ENCODE measurements around the gene EYA2. TPM values are rescaled to one million over a fixed set of nuclear protein-coding genes. Genes with fewer than 3 reads are reported as not detected.

EYA2 gene
- total RNA-seq, 1 experiment from 2014 or later: 0.33 TPM

DNA sequence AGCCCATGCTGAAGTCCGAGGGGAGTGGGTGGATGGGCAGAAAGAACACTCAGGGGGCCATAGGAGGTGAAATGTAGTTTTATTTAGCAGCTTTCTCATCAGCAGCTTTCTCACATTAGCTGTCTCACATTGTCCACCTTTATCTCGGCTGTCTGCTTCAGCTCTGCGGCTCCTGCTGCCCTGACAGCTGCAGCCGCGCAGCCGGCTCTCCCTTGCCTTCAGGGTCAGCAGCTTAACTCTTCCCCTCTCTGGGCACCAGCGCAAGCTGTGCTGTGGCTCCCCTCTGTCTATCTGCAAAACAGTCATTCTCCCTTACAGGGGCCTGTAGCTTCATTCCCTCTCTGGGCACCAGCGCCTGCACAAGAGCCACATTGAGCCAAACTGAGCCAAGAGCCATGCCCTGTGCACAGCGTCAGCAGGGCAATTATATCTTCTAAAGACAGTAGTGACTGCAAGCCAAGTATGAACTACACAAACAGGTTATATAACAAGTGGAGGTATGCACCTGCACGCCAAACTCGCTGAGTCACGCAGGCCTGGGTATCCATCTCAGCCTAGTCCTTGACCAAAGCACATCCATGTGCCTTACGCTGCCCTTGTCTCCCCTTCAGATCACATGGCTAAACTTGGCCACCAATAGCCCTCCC, 198.8 kb downstream of the EYA2 start:
- CTCF ChIA-PET: no interaction called here
- no peaks in the 10 kb centered on the region for H3K9me2 ChIP-seq (replicated peaks; ENCODE audit: low read length)
- no peak overlapping the region for H2AFZ ChIP-seq (ENCODE audit: low read length)
- H3K9ac ChIP-seq (ENCODE audit: low read length): no peak overlapping the region
- intact Hi-C loops (cut with micrococcal nuclease): no loop called here
- H3K79me2 ChIP-seq (ENCODE audit: low read length): no peaks in the 10 kb centered on the region
- TF ChIP-seq EZH2phosphoT487 (IDR thresholded peaks at IDR 0.05; ENCODE audit: borderline replicate concordance, low read length): no peak
- TF ChIP-seq CTCF (conservative IDR thresholded peaks at IDR 0.05; ENCODE audit: low read depth, low read length): no peak
- no peak for TF ChIP-seq EZH2 (IDR thresholded peaks at IDR 0.05; ENCODE audit: low read length, unreplicated experiment)
- no peaks in the 10 kb centered on the region for H3K4me1 ChIP-seq (ENCODE audit: insufficient read depth, low read length)
- peaks cover 6% of the 10 kb centered on the region; the same call in 1 of the 2 replicates for H3K9me3 ChIP-seq (ENCODE audit: low read length)
- H3K27me3 ChIP-seq (ENCODE audit: low read length): peaks cover 16% of the 10 kb centered on the region
- no peaks in the 10 kb centered on the region for H3F3A ChIP-seq (ENCODE audit: low read length, unreplicated experiment)
- POLR2A ChIA-PET (ENCODE audit: unreplicated experiment): no interaction called here
- H3K4me2 ChIP-seq (ENCODE audit: low read length): no peak overlapping the region
- no peaks in the 10 kb centered on the region for H4K20me1 ChIP-seq (ENCODE audit: low read length)
- BruUV-seq (replicated peaks): no TSS peak
- H3K36me3 ChIP-seq (ENCODE audit: low read depth, low read length): no peaks in the 10 kb centered on the region
- DNase-seq (peak; percentile 16), ATAC-seq (no peak)
- H3K27ac ChIP-seq (ENCODE audit: low read length): no peak overlapping the region
- no peak overlapping the region for H3K4me3 ChIP-seq (ENCODE audit: low read length)

GRCh38 chr20:47095690-47096089, 201.0 kb downstream of the EYA2 start:
- H3K4me2 ChIP-seq (ENCODE audit: low read length): no peak overlapping the region
- H3K79me2 ChIP-seq (ENCODE audit: low read length): no peaks in the 10 kb centered on the region
- no peak overlapping the region for H3K27ac ChIP-seq (ENCODE audit: low read length)
- no peaks in the 10 kb centered on the region for H4K20me1 ChIP-seq (ENCODE audit: low read length)
- H2AFZ ChIP-seq (ENCODE audit: low read length): no peak overlapping the region
- H3F3A ChIP-seq (ENCODE audit: low read length, unreplicated experiment): no peaks in the 10 kb centered on the region
- ChIA-PET CTCF (no interaction called here), POLR2A (ENCODE audit: unreplicated experiment) (no interaction called here)
- no peak overlapping the region for H3K9ac ChIP-seq (ENCODE audit: low read length)
- DNase-seq (no peak), ATAC-seq (no peak)
- peaks cover 6% of the 10 kb centered on the region; the same call in 1 of the 2 replicates for H3K9me3 ChIP-seq (ENCODE audit: low read length)
- TF ChIP-seq CTCF (conservative IDR thresholded peaks at IDR 0.05; ENCODE audit: low read depth, low read length) (no peak), EZH2phosphoT487 (IDR thresholded peaks at IDR 0.05; ENCODE audit: borderline replicate concordance, low read length) (no peak), EZH2 (IDR thresholded peaks at IDR 0.05; ENCODE audit: low read length, unreplicated experiment) (no peak)
- 0 out of 2 replicates have a peak, but pooled peaks cover 3% of the 10 kb centered on the region for H3K4me1 ChIP-seq (ENCODE audit: insufficient read depth, low read length)
- peaks cover 22% of the 10 kb centered on the region for H3K27me3 ChIP-seq (ENCODE audit: low read length)
- no peaks in the 10 kb centered on the region for H3K36me3 ChIP-seq (ENCODE audit: low read depth, low read length)
- intact Hi-C loops (cut with micrococcal nuclease): no loop called here
- H3K4me3 ChIP-seq (ENCODE audit: low read length): no peak overlapping the region
- BruUV-seq (replicated peaks): no TSS peak
- no peaks in the 10 kb centered on the region for H3K9me2 ChIP-seq (replicated peaks; ENCODE audit: low read length)
